Measurements from ENCODE around the gene CSK. TPM values are rescaled to one million over a fixed set of nuclear protein-coding genes. Genes with fewer than 3 reads are reported as not detected.

Gene CSK
- total RNA-seq, 1 experiment from 2014 or later, result 49.2 TPM

GRCh38 chr15:74801311-74801997 is 19.6 kb downstream of the CSK start:
- H2BK5ac ChIP-seq (ENCODE audit: insufficient read length, low read length), result no peak overlapping the region
- H2BK20ac ChIP-seq (ENCODE audit: low read depth, low read length, poor library complexity, severe bottlenecking), result no peak overlapping the region
- no peak overlapping the region for H3K4me2 ChIP-seq (ENCODE audit: insufficient read depth, insufficient read length, low read length)
- no peak overlapping the region for H2BK15ac ChIP-seq (ENCODE audit: low read depth, low read length)
- no peak overlapping the region for H4K5ac ChIP-seq (ENCODE audit: insufficient read length, low read depth, low read length)
- no peak overlapping the region for H3K9ac ChIP-seq (ENCODE audit: extremely low read depth, insufficient read length, low read length)
- no peak overlapping the region for H3K14ac ChIP-seq (ENCODE audit: insufficient read depth, low read length)
- H3K23me2 ChIP-seq (ENCODE audit: insufficient read length, low read depth, low read length, poor library complexity, severe bottlenecking), result no peaks in the 10 kb centered on the region
- H4K20me1 ChIP-seq (ENCODE audit: control insufficient read depth, insufficient read depth, insufficient read length), result no peaks in the 10 kb centered on the region
- H3K79me2 ChIP-seq (ENCODE audit: insufficient read depth, low read length), result no peaks in the 10 kb centered on the region
- no peak for DNase-seq
- peaks cover 2 to 7% of the 10 kb centered on the region in 2 experiments for H3K4me1 Mint-ChIP-seq
- H3K18ac ChIP-seq (ENCODE audit: insufficient read length, low read depth, low read length), result no peak overlapping the region
- H3K4me3 Mint-ChIP-seq, result no peak overlapping the region
- no peaks in the 10 kb centered on the region for H3K27me3 Mint-ChIP-seq (ENCODE audit: low read depth)
- no peaks in the 10 kb centered on the region for H3K27me3 ChIP-seq (ENCODE audit: insufficient read depth, low read length)
- H2BK120ac ChIP-seq (ENCODE audit: low read depth, low read length, poor library complexity, severe bottlenecking), result no peak overlapping the region
- H3K4me1 ChIP-seq (ENCODE audit: insufficient read depth, low read length), result no peaks in the 10 kb centered on the region
- no peak for TF ChIP-seq CTCF (conservative IDR thresholded peaks at IDR 0.05)
- WGBS (ENCODE audit: extremely low coverage, insufficient read length, low lambda C conversion rate), result no CpG with 5 or more reads among the region's 18 CpGs
- H3K4ac ChIP-seq (ENCODE audit: low read depth, low read length), result no peak overlapping the region
- H3K27ac ChIP-seq (ENCODE audit: insufficient read length, low read depth, low read length), result no peak overlapping the region
- H3K79me1 ChIP-seq (ENCODE audit: insufficient read depth, low read depth, low read length, poor library complexity, severe bottlenecking), result no peaks in the 10 kb centered on the region
- no peak overlapping the region for H4K8ac ChIP-seq (replicated peaks; ENCODE audit: insufficient read length, low read depth, low read length)
- no peak overlapping the region for H2AK5ac ChIP-seq (ENCODE audit: insufficient read length, low read length)
- peaks cover 11 to 34% (median 34%) of the 10 kb centered on the region in 3 experiments; a peak in 5 of 7 replicates for H3K36me3 Mint-ChIP-seq (ENCODE audit: insufficient read depth in 1 of 3, low read depth in 3 of 3)
- H2AFZ ChIP-seq (ENCODE audit: low read length), result no peak overlapping the region
- no peak overlapping the region for H3K23ac ChIP-seq (ENCODE audit: insufficient read length, low read depth, low read length)
- H3K9me3 ChIP-seq (ENCODE audit: control insufficient read depth, low read depth, low read length), result no peaks in the 10 kb centered on the region
- no peak overlapping the region for H3K27ac Mint-ChIP-seq
- no peak overlapping the region for H4K91ac ChIP-seq (ENCODE audit: insufficient read length, low read depth, low read length)
- H3T11ph ChIP-seq (ENCODE audit: low read length), result no peak overlapping the region
- H2BK12ac ChIP-seq (ENCODE audit: insufficient read length, low read depth, low read length), result no peak overlapping the region
- no peak overlapping the region for H3K56ac ChIP-seq (ENCODE audit: insufficient read length, low read depth, low read length)
- H3K9me3 Mint-ChIP-seq, result no peaks in the 10 kb centered on the region

All from H9 (cell line).